SK-N-SH (cell line): ENCODE data around the gene CPNE4.

ENCODE experiments used
- CTCF ChIP-seq: fragments of 200-600 bp; sonication (generic); IDR thresholded peaks from 2 replicates; pipeline ENCODE4 v1.6.1; 2017; ENCODE audit warnings: antibody characterized with exemption, mild to moderate bottlenecking, moderate library complexity
- ELF1 ChIP-seq: IDR thresholded peaks from 2 replicates; pipeline ENCODE4 v1.4.0; 2012
- EP300 ChIP-seq, 2 experiments: IDR thresholded peaks; 2 replicates each; pipeline versions ENCODE4 v1.4.0 to v1.6.1; 2012; ENCODE audit warnings: borderline replicate concordance in 1 of 2, low read depth in 1 of 2, low read length in 1 of 2
- FOXJ3 ChIP-seq: sonication (generic); formaldehyde crosslinking; IDR thresholded peaks from 2 replicates; pipeline ENCODE4 v1.5.1; 2020; ENCODE audit warnings: mild to moderate bottlenecking, missing genetic modification reagents
- MAX ChIP-seq: IDR thresholded peaks from 2 replicates; pipeline ENCODE4 v1.4.0; 2012; ENCODE audit warnings: low read depth
- RCOR1 ChIP-seq: fragments of 150-350 bp; IDR thresholded peaks from 2 replicates; pipeline ENCODE4 v1.6.1; 2017; ENCODE audit warnings: antibody characterized with exemption, low read length
- YY1 ChIP-seq: IDR thresholded peaks from 2 replicates; pipeline ENCODE4 v1.4.0; 2012; ENCODE audit warnings: low read depth, mild to moderate bottlenecking

- TF ChIP-seq MAX (no peak), YY1 (no peak), CTCF (peak; percentile 34; the same call in 1 of the 2 replicates), RCOR1 (no peak), FOXJ3 (no peak), ELF1 (no peak), EP300 (IDR thresholded peaks at IDR 0.05; ENCODE audit: borderline replicate concordance in 1 of 2, low read depth in 1 of 2, low read length in 1 of 2) (no peak)
Observed at GRCh38 chr3:131892331-131892730, 142.5 kb downstream of the CPNE4 start.
